Measurements from ENCODE around the gene NTRK3.

GRCh38 chr15:88301311-88301710 lies 44.8 kb upstream of the NTRK3 start:
- TF ChIP-seq CTCF (IDR thresholded peaks at IDR 0.05; ENCODE audit: poor library complexity, severe bottlenecking), result no peak
- TF ChIP-seq SMC3 (conservative IDR thresholded peaks at IDR 0.05; ENCODE audit: poor library complexity), result no peak
- no peak for TF ChIP-seq EP300 (conservative IDR thresholded peaks at IDR 0.05; ENCODE audit: poor library complexity, severe bottlenecking)
- no peak for TF ChIP-seq POLR2AphosphoS5 (IDR thresholded peaks at IDR 0.05)
- no peak for TF ChIP-seq EZH2 (IDR thresholded peaks at IDR 0.05; ENCODE audit: borderline replicate concordance, insufficient read depth, low read length, poor library complexity, severe bottlenecking)
- TF ChIP-seq REST (IDR thresholded peaks at IDR 0.05; ENCODE audit: borderline replicate concordance), result no peak

All from neural cell (in vitro differentiated cells).